Measurements from ENCODE around the gene OR4F6.
"Not testable (repeated sequence)": the region's sequence is repeated elsewhere in the genome, so short reads cannot be mapped to it uniquely, and the experiment has no call there.

Gene OR4F6

GRCh38 chr15:101803209-101803608 lies at the start of gene OR4F6:
TSS of gene OR4F6 (plus strand) at chr15:101803509. CDS start at chr15:101805720, 2,211 bp downstream.
- no peak for DNase-seq

DNA sequence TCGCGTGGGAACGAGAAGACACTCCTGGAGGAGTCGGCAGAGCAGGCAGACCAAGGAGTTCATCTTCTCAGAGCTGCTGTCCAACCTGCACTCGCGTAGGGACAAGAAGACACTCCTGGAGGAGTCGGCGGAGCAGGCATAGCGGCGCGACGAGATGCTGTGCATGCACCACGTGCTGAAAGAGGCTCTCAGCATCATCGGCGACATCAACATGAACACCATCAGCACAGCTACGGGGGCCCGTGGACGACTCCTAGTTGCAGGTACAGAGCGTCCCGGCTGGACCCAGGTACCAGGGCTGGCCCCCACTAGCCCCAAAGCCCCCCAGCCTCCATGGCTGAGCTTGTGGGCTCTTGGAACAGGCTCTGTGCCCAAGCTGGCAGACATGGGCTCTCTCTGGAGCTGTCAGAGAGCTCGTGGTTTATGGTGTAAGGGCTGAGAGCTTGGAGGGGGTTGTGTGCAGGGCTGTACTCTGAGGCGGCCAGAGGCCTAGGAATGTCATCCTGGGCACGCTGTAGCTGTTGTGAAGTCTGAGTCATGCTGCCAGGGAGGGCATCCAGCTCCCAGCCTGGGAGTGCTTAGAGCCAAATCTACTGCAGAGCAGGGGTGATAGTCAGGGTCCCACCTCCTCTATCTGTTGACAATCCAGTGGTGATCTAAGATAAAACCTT lies 38.5 kb upstream of the OR4F6 start:
- not testable (repeated sequence) for DNase-seq

- not testable (repeated sequence) for DNase-seq
Observed at GRCh38 chr15:101765340-101765671, 38.0 kb upstream of the OR4F6 start.

DNA sequence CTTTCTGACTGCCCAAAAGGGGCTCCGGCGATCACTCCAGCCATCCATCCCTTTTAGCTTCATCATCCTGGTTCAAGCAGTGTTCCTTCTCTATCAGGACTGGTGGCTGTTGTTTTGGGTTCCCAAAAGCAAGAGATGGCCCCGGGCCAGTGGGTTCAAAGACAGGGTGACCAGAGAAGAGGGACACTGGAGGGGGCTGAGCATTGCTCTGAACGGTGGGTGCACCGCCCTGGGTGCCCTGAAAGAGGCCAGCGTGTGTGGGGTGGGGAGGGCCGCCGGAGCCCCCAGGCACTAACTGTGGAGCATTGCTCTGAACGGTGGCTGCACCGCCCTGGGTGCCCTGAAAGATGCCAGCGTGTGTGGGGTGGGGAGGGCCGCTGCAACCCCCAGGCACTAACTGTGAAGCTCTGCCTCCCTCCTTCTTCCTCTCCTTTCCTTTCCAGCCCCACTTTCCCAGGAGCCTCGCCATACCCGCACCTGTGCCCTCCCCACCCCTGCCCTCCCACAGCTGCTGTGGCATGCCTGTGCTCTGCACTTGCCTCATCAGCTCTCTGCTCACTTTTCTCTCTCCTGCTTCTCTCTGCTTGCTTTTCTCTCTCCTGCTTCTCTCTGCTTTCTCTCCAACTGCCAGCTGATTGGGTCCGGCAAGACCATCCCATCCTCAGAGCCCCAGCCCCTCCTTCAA lies 37.4 kb upstream of the OR4F6 start:
- DNase-seq: no peak

DNA sequence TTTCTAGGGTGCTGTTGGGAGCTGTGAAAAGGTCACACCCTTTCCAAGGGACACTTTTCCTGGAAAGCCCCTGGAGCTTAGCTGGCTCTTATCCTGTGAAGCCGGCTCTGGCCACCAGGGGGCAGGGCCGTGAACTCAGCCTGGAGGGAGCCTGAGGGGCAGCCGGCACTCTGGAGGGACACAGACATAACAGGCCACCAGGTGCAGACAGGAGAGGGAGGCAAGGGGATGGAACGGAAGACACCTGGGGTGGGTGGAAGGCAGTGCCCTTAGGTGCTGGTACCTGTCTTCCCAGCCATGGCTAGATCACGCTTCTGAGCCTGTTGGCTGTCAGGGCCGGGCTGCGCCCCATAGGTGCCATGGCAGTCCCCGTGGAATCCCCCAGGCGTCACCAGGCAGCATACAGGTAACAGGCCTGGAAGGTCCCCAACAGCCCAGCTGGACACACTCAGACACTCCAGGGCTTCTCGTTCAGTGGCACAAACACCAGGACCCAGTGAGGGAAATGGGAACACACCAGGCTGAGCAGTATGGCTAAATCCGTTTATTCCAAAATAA lies 36.1 kb upstream of the OR4F6 start:
- DNase-seq: not testable (repeated sequence)

- DNase-seq: no peak
Observed at GRCh38 chr15:101772921-101773320, 30.4 kb upstream of the OR4F6 start.

- no peak for DNase-seq
Observed at GRCh38 chr15:101773496-101774100, 29.7 kb upstream of the OR4F6 start.

GRCh38 chr15:101775136-101775535 lies 28.2 kb upstream of the OR4F6 start:
- no peak for DNase-seq

GRCh38 chr15:101778576-101778975 lies 24.7 kb upstream of the OR4F6 start:
- DNase-seq: not testable (repeated sequence)

DNA sequence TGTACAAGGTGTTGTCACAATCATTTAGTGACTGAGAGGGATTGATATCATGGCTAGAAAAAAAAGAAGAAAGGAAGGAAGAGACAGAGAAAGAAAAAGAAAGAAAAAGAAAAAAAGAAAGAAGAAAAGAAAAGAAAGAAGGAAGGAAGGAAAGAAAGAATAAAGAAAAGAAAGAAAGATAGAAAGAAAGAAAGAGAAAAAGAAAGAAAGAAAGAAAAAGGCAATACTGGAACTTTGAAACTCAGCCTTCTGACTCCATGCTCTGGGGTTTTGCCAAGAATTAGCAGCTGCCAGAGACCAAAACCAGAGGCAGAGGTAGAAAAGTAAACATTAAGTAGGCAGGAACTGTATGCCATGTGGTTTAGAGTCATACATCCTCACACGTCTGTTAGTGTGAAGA lies 23.1 kb upstream of the OR4F6 start:
- DNase-seq: not testable (repeated sequence)

GRCh38 chr15:101781928-101782327 lies 21.4 kb upstream of the OR4F6 start:
- no peak for DNase-seq

GRCh38 chr15:101784644-101785043 lies 18.7 kb upstream of the OR4F6 start:
- no peak for DNase-seq

GRCh38 chr15:101786422-101786821 lies 16.9 kb upstream of the OR4F6 start:
- DNase-seq: not testable (repeated sequence)

GRCh38 chr15:101788001-101788400 lies 15.3 kb upstream of the OR4F6 start:
- DNase-seq: not testable (repeated sequence)

DNA sequence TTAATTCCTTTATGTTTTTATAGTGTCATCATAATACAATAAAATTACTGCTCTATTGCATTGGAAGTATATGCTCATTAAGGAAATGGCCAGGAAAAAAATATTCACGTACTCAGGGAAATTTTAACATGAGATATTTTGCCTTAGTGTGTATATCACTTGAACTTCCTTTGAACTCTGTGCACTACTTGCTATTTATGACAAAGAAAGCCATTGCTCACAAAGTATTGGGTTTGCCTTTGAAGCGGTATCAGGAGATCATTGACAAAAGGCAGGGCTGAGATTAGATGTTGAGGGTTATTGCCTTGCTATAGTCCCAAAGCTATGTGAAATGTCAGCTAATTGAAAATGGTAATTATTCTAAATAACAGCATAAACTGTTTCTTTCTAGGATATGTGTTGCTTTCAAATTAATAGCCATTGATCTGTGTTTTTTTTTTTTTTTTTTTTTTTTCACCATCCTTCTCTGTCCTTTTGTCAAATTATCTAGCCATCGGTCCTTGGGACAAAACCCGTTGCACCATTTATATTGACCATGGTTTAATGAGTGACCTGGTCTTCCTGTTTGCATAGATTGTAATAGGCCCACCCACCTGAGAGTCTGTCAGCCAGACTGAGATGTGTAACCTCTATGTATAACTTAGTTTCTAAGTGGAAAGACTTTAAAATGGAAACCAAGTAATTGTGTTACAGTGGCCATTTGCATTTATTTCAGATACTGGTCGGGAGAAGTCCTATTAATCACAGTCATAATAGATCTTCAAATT lies 14.6 kb upstream of the OR4F6 start:
- not testable (repeated sequence) for DNase-seq

DNA sequence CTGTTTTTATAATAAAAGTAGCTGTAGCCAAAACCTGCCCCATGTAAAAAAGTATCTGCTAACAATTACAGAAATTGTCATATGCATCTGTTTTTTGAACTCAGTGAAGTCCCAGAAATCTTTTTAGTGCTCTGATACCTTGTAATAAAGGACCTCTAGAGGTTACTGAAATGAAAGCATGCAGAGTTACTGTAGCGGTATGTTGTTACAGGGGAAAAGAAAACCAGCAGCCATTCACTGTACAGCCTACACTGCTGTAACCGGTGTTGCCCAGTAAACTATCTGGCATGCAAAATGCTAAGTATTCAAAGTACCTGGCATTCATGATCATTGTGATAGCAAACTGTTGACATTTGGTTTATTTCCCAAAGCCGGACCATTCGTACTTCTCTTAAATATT lies 12.6 kb upstream of the OR4F6 start:
- DNase-seq: not testable (repeated sequence)

GRCh38 chr15:101793981-101794380 lies 9.3 kb upstream of the OR4F6 start:
- DNase-seq: not testable (repeated sequence)

DNA sequence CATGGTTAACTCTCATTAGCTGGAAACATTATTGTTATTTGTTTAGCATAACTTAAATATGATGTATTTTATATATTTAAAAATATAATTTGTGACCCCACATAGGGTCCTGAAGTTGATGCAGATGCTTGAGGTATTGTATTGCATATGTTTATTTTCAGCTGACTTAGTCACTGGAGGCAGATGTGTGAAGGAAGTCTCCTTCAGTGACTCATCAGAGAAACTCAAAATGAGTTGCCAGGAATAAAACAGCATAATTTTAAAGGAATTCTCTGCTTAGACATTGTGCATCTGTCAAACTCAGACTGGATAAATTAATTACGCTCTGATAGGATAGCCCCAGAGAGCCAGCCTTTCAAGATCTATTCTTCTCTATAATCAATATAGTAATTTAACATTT lies 7.9 kb upstream of the OR4F6 start:
- DNase-seq: no peak

DNA sequence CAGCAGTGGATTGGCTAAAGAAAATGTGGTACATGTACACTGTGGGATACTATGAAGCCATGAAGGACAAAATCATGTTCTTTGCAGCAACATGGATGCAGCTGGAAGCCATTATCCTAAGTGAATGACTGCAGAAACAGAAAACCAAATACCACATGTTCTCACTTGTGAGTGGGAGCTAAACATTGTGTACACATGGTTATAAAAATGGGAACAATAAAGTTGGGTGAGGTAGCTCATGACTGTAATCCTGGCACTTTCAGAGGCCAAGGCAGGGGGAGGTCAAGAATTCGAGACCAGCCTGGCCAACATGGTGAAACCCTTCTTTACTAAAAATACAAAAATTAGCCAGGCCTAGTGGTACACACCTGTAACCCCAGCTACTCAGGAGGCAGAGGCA lies 3.6 kb upstream of the OR4F6 start:
- no peak for DNase-seq

GRCh38 chr15:101801048-101801447 lies 2.3 kb upstream of the OR4F6 start:
- no peak for DNase-seq

DNA sequence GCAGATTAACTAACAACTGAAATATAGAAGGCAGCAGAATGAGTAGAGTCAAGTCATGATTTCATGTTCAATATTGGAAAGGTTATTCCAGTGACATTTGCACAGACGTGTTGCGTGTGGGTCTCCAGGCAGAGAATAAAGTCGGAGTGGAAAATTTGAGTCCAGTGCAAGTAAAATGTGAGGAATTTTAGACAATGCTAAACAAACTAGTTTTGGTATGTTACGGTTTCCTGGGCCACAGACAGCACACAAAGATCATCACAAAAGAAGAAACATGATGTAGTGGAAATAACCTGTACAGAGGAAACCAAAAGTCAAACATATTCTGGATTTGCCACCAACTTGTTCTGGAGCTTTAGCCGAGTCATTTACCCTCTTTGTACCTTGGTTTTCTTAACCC lies 367 bp downstream of the OR4F6 start:
- no peak for DNase-seq

DNA sequence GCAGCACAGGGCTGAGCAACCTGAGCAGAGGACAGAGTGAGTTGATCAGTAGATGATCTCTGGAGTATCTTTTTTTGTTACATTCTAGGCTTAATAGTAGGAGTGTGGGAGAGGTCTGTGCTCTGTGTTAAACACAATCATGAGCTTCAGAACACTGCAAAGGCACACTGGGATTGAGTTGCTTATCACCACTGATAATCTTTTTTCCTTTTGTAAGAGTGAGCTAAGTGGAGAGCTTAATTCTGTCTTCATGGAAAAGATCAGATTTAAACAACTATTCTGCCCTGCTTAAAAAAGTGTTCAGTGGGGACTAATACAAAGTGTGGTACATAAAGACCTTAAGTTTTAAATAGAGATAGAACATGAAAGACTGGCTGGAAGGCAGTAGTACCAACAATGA lies 1.1 kb downstream of the OR4F6 start:
- no peak for DNase-seq

GRCh38 chr15:101804941-101805340 lies 1.6 kb downstream of the OR4F6 start:
- no peak for DNase-seq
